OCI-LY7 (cell line): ENCODE measurements around the gene CRHR2. TPM values are rescaled to one million over a fixed set of nuclear protein-coding genes. Genes with fewer than 3 reads are reported as not detected.

Source experiments
- BruUV-seq: library from RNA; stranded (reverse); fragments of 400-500 nt; replicated peaks from 2 replicates; lab custom pipeline; 2021; lab: Mats Ljungman, UMichigan
- CTCF ChIA-PET: fragments of 300-600 bp; sonication (Branson Sonifier 250); formaldehyde crosslinking; loops from one replicate; lab custom pipeline; 2022; ENCODE audit warnings: antibody characterized with exemption; ENCODE audit not compliant: unreplicated experiment; lab: Charles Lee
- POLR2A ChIA-PET: fragments of 300-600 bp; sonication (Branson Sonifier 250); formaldehyde crosslinking; loops from one replicate; lab custom pipeline; 2022; ENCODE audit warnings: antibody characterized with exemption; lab: Charles Lee
- DNase-seq: peaks from one replicate; pipeline ENCODE4 v3.0.0-alpha.2; 2015; ENCODE audit warnings: low spot score
- H2AFZ ChIP-seq: fragments of 200-600 bp; sonication (generic), shearing (Covaris generic); 2 replicates; pipeline ENCODE4 v1.6.1; 2014; ENCODE audit warnings: mild to moderate bottlenecking, antibody characterized with exemption, low read length, moderate library complexity
- H3K27ac ChIP-seq: fragments of 200-600 bp; sonication (generic); 2 replicates; pipeline ENCODE4 v1.5.1; 2014; ENCODE audit warnings: mixed run types, low read depth, mild to moderate bottlenecking, moderate library complexity, low read length, inconsistent platforms; ENCODE audit not compliant: poor library complexity, severe bottlenecking
- H3K36me3 ChIP-seq: fragments of 200-600 bp; sonication (generic); 2 replicates; pipeline ENCODE4 v1.6.1; 2014; ENCODE audit warnings: mild to moderate bottlenecking, antibody characterized with exemption, low read length, moderate library complexity, mixed read lengths; ENCODE audit not compliant: insufficient read depth
- H3K4me1 ChIP-seq: fragments of 200-600 bp; sonication (generic); 2 replicates; pipeline ENCODE4 v1.5.1; 2014; ENCODE audit warnings: mild to moderate bottlenecking, low read length; ENCODE audit not compliant: insufficient read depth, poor library complexity, severe bottlenecking
- H3K4me2 ChIP-seq: fragments of 200-600 bp; sonication (generic); 2 replicates; pipeline ENCODE4 v1.6.1; 2014; ENCODE audit warnings: mild to moderate bottlenecking, low read length
- H3K4me3 ChIP-seq: fragments of 200-600 bp; sonication (generic); 2 replicates; pipeline ENCODE4 v1.5.1; 2014; ENCODE audit warnings: mild to moderate bottlenecking, low read depth, low read length; ENCODE audit not compliant: poor library complexity, severe bottlenecking
- H3K79me2 ChIP-seq: fragments of 200-600 bp; sonication (generic); 2 replicates; pipeline ENCODE4 v1.6.1; 2016; ENCODE audit warnings: low read depth, mild to moderate bottlenecking, low read length, moderate library complexity, mixed read lengths; ENCODE audit not compliant: insufficient read depth
- H3K9me2 ChIP-seq: fragments of 200-600 bp; sonication (generic); 2 replicates; pipeline ENCODE4 v1.6.1; 2016; ENCODE audit warnings: mild to moderate bottlenecking, low read length, mixed read lengths; ENCODE audit not compliant: insufficient read depth
- H3K9me3 ChIP-seq: fragments of 200-600 bp; sonication (generic); 2 replicates; pipeline ENCODE4 v1.6.1; 2014; ENCODE audit warnings: mild to moderate bottlenecking, mixed run types, low read length, mixed read lengths
- H4K20me1 ChIP-seq: fragments of 200-600 bp; sonication (generic); 2 replicates; pipeline ENCODE4 v1.6.1; 2014; ENCODE audit warnings: mild to moderate bottlenecking, antibody characterized with exemption, low read length, moderate library complexity, mixed read lengths; ENCODE audit not compliant: insufficient read depth
- EZH2phosphoT487 ChIP-seq: fragments of 200-600 bp; sonication (generic); IDR thresholded peaks from 2 replicates; pipeline ENCODE4 v1.6.1; 2018; ENCODE audit warnings: low read depth, borderline replicate concordance, mild to moderate bottlenecking, mixed run types, antibody characterized with exemption, low read length, moderate library complexity, mixed read lengths
- intact Hi-C: fragments of 100-400 bp; cut with micrococcal nuclease; formaldehyde crosslinking; loops from one replicate; pipeline ENCODE4 v1.10.0; 2022; ENCODE audit not compliant: unreplicated experiment
- total RNA-seq, 2 experiments: library from RNA; depleted of rRNA in 1 of 2; stranded (reverse); fragments of >200 nt in 1 of 2; shearing (Covaris generic) in 1 of 2; gene quantifications; 2 replicates each; pipeline ENCODE4 v1.2.3, GENCODE V29; 2014 to 2022
- TF ChIP-seq, protein P1 (sequence below): fragments of 200-600 bp; sonication (generic); conservative IDR thresholded peaks from 2 replicates; pipeline ENCODE4 v1.5.1; 2014; ENCODE audit warnings: mild to moderate bottlenecking, antibody characterized with exemption, low read length, moderate library complexity, mixed read lengths

CRHR2 gene
- total RNA-seq, 2 experiments from 2014 or later: not detected

DNA sequence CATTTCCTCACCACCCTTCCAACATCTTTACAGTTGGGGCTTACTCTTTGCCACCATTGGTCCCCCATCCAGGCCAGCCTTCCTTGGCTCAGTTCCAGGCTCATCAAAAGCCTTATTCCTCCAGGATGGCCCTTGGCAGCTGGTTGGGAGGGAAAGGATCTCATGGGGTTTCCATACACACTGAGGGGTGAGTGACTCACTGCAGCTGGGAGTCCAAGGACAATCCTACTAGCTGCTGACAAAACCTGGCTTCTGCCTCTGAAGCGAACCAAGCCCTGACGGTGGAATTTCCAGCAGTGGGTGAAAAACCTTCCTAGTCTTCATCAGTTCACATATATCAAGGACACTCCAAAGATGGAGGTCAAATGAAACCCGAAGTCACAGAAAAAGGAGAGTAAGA is 22.9 kb downstream of the CRHR2 start:
- Histone ChIP-seq H3K36me3 (no peaks in the 10 kb centered on the region), H3K9me3 (no peaks in the 10 kb centered on the region), H3K27ac (no peak overlapping the region), H3K9me2 (no peaks in the 10 kb centered on the region), H3K79me2 (no peaks in the 10 kb centered on the region), H3K4me3 (no peak overlapping the region), H3K4me1 (no peaks in the 10 kb centered on the region), H4K20me1 (no peaks in the 10 kb centered on the region), H2AFZ (no peak overlapping the region), H3K4me2 (no peak overlapping the region)
- TF ChIP-seq, protein P1, sequence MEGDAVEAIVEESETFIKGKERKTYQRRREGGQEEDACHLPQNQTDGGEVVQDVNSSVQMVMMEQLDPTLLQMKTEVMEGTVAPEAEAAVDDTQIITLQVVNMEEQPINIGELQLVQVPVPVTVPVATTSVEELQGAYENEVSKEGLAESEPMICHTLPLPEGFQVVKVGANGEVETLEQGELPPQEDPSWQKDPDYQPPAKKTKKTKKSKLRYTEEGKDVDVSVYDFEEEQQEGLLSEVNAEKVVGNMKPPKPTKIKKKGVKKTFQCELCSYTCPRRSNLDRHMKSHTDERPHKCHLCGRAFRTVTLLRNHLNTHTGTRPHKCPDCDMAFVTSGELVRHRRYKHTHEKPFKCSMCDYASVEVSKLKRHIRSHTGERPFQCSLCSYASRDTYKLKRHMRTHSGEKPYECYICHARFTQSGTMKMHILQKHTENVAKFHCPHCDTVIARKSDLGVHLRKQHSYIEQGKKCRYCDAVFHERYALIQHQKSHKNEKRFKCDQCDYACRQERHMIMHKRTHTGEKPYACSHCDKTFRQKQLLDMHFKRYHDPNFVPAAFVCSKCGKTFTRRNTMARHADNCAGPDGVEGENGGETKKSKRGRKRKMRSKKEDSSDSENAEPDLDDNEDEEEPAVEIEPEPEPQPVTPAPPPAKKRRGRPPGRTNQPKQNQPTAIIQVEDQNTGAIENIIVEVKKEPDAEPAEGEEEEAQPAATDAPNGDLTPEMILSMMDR: no peak
- no peak for TF ChIP-seq EZH2phosphoT487
- CTCF ChIA-PET: interaction anchor here (0.5 kb wide), 1 partner anchor 22 kb away, joined by 3 read pairs; no protein-coding TSS in a partner anchor
- intact Hi-C loops: no loop called here
- no peak for DNase-seq
- POLR2A ChIA-PET: interaction anchor here (0.5 to 0.7 kb wide), 4 partner anchors 11 to 1856 kb away, joined by 3 to 4 read pairs (median 3); no protein-coding TSS in a partner anchor
- no TSS peak for BruUV-seq

DNA sequence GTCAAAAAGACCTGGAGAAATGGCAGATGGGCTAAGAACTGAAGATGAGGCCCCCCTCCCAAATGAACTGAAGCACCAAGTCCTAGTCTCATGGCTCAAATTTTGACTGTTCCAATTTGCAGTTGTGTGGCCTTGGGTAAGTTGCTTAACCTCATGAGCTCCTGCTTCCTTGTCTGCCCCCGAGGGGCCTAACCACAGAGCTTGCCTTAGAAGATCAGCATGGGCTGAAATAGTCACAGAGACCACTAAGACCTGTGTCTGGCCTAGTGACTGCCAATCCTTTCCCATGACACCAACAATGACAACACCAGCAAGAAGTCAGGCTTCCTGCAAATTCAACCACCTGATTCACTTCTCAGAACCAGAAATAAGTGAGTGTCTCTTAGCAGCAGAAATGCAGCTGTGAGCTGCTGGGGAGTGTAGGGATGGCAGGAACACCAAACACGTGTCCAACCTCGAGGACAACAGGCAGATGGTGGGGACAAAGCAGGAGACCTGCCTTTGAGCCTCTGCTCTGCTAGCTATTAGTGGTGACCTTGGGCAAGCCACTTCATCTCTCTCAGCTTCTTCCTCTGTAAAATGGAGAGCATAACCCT is 23.7 kb downstream of the CRHR2 start:
- Histone ChIP-seq H3K9me3 (no peaks in the 10 kb centered on the region), H3K79me2 (no peaks in the 10 kb centered on the region), H3K4me3 (no peak overlapping the region), H4K20me1 (no peaks in the 10 kb centered on the region), H3K36me3 (no peaks in the 10 kb centered on the region), H3K27ac (no peak overlapping the region), H3K4me2 (no peak overlapping the region), H2AFZ (no peak overlapping the region), H3K4me1 (no peaks in the 10 kb centered on the region), H3K9me2 (no peaks in the 10 kb centered on the region)
- POLR2A ChIA-PET: interaction anchor here (0.5 to 0.7 kb wide), 3 partner anchors 24 to 55 kb away, joined by 3 to 4 read pairs (median 4); no protein-coding TSS in a partner anchor
- DNase-seq: no peak
- TF ChIP-seq, protein P1: no peak
- no peak for TF ChIP-seq EZH2phosphoT487
- CTCF ChIA-PET: no interaction called here
- intact Hi-C loops: no loop called here
- BruUV-seq: no TSS peak

DNA sequence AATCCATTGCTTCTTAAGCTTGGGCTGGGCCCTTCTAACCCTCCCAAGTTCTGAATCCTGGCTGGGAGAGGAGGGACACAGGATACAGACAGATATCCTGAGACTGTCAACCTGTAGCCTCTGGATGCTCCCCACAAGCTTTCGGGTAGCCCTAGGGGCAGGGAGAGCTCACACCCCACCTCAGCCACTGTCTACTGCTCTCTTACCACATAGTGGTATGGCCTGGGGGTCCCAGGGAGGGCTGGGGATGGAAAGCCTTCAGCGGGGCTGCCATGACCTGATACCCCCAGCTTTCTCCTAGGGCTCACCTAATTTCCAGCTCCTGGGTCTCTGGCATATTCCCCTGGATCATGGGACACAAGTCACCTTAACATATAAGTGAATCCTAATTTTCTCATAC is 25.1 kb downstream of the CRHR2 start:
- no peak for TF ChIP-seq EZH2phosphoT487
- TF ChIP-seq, protein P1: no peak
- H3K4me2 ChIP-seq: no peak overlapping the region
- H3K27ac ChIP-seq: no peak overlapping the region
- H3K4me3 ChIP-seq: no peak overlapping the region
- CTCF ChIA-PET: no interaction called here
- BruUV-seq: no TSS peak
- no peak for DNase-seq
- no peaks in the 10 kb centered on the region for H3K9me2 ChIP-seq
- POLR2A ChIA-PET: no interaction called here
- no peaks in the 10 kb centered on the region for H3K79me2 ChIP-seq
- no peaks in the 10 kb centered on the region for H3K9me3 ChIP-seq
- no peaks in the 10 kb centered on the region for H3K36me3 ChIP-seq
- H2AFZ ChIP-seq: no peak overlapping the region
- H3K4me1 ChIP-seq: no peaks in the 10 kb centered on the region
- intact Hi-C loops: no loop called here
- H4K20me1 ChIP-seq: no peaks in the 10 kb centered on the region
